Chondrocyte (in vitro differentiated cells): ENCODE results near the gene NCLN. TPM values are rescaled to one million over a fixed set of nuclear protein-coding genes. Genes with fewer than 3 reads are reported as not detected.

Experiments used
- DNase-seq: peaks from one replicate; pipeline ENCODE4 v3.0.0; 2021; ENCODE audit warnings: mixed read lengths, low spot score
- H3K27ac Mint-ChIP-seq: one replicate; pipeline ENCODE4 v1.8.0; 2021; ENCODE audit warnings: mild to moderate bottlenecking, moderate library complexity, mixed read lengths; ENCODE audit not compliant: unreplicated experiment
- H3K27me3 Mint-ChIP-seq: 2 replicates; pipeline ENCODE4 v1.8.0; 2021; ENCODE audit warnings: low read depth, mixed read lengths
- H3K36me3 Mint-ChIP-seq: 2 replicates; pipeline ENCODE4 v1.8.0; 2021; ENCODE audit warnings: low read depth, mixed read lengths
- H3K4me1 Mint-ChIP-seq: 2 replicates; pipeline ENCODE4 v1.8.0; 2021; ENCODE audit warnings: low read depth, mild to moderate bottlenecking, mixed read lengths
- H3K4me3 Mint-ChIP-seq: one replicate; pipeline ENCODE4 v1.8.0; 2021; ENCODE audit warnings: mild to moderate bottlenecking, moderate library complexity, mixed read lengths; ENCODE audit not compliant: unreplicated experiment
- H3K9me3 Mint-ChIP-seq: 2 replicates; pipeline ENCODE4 v1.8.0; 2021; ENCODE audit warnings: low read depth, mixed read lengths
- total RNA-seq: library from RNA; stranded (reverse); gene quantifications from 3 replicates; pipeline ENCODE4 v1.2.1, GENCODE V29; 2021
- TF ChIP-seq, protein P1 (sequence below): fragments of 200-600 bp; sonication (generic); IDR thresholded peaks from 2 replicates; pipeline ENCODE4 v1.5.0; 2021; ENCODE audit warnings: antibody characterized with exemption, mild to moderate bottlenecking, moderate library complexity

Gene NCLN
- total RNA-seq, 1 donor from 2014 or later: 80.7 TPM

GRCh38 chr19:3229346-3229743 is 43.6 kb downstream of the NCLN start:
- Mint-ChIP-seq H3K4me3 (no peak overlapping the region), H3K27ac (no peak overlapping the region), H3K36me3 (no peaks in the 10 kb centered on the region), H3K9me3 (no peaks in the 10 kb centered on the region), H3K4me1 (no peaks in the 10 kb centered on the region), H3K27me3 (peaks cover 36% of the 10 kb centered on the region)
- no peak for DNase-seq
- TF ChIP-seq, protein P1, sequence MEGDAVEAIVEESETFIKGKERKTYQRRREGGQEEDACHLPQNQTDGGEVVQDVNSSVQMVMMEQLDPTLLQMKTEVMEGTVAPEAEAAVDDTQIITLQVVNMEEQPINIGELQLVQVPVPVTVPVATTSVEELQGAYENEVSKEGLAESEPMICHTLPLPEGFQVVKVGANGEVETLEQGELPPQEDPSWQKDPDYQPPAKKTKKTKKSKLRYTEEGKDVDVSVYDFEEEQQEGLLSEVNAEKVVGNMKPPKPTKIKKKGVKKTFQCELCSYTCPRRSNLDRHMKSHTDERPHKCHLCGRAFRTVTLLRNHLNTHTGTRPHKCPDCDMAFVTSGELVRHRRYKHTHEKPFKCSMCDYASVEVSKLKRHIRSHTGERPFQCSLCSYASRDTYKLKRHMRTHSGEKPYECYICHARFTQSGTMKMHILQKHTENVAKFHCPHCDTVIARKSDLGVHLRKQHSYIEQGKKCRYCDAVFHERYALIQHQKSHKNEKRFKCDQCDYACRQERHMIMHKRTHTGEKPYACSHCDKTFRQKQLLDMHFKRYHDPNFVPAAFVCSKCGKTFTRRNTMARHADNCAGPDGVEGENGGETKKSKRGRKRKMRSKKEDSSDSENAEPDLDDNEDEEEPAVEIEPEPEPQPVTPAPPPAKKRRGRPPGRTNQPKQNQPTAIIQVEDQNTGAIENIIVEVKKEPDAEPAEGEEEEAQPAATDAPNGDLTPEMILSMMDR: no peak

DNA sequence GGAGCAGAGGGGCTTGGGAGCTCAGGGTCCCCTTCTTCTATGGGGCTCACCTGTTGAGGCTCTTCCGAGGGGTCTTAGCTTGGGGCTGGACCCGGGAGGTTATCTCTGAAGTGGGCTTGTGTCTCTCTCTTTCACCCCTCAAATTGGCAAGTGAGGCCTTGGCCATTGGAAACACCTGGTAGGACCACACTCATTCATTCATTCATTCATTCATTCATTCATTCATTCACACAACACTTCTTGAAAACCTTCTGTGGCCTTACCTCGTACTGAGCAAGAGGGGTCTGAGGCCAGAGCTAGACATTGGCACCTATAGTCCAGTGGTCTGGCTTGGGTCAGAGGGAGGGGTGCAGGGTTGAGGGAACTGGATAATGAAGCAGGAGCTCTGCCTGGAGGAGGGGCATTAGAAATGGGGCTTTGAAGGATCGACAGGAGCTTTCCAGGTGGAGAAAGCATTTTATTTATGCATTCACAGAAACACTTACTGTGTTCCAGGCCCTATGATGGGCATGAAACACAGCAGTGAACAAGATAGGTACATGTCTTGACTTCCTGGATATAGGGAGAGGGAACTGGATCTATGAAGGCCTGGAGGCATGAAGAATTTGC is 44.3 kb downstream of the NCLN start:
- Mint-ChIP-seq H3K27me3 (peaks cover 41% of the 10 kb centered on the region), H3K36me3 (no peaks in the 10 kb centered on the region), H3K4me3 (no peak overlapping the region), H3K9me3 (no peaks in the 10 kb centered on the region), H3K27ac (no peak overlapping the region), H3K4me1 (no peaks in the 10 kb centered on the region)
- TF ChIP-seq, protein P1: no peak
- DNase-seq: no peak

DNA sequence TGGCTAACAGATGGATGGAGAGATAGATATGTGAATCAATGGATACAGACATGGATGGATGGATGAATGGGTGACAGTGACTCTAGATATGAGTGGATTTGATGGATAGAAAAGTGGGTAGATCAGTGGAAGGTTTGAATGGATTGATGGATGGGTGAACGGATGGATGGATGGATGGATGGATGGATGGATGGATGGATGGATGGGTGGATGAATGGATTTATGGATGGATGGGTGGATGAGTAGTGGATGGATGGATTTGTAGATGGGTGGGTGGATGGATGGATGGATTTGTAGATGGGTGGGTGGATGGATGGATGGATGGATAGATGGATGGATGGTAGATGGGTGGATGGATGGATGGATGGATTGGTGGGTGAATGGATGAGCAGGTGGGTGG is 45.6 kb downstream of the NCLN start:
- TF ChIP-seq, protein P1: no peak
- DNase-seq: no peak
- Mint-ChIP-seq H3K27ac (no peak overlapping the region), H3K4me1 (no peaks in the 10 kb centered on the region), H3K4me3 (no peak overlapping the region), H3K9me3 (no peaks in the 10 kb centered on the region), H3K27me3 (peaks cover 45% of the 10 kb centered on the region), H3K36me3 (no peaks in the 10 kb centered on the region)

GRCh38 chr19:3233116-3233515 is 47.4 kb downstream of the NCLN start:
- no peaks in the 10 kb centered on the region for H3K9me3 Mint-ChIP-seq
- no peaks in the 10 kb centered on the region for H3K36me3 Mint-ChIP-seq
- H3K27me3 Mint-ChIP-seq: peaks cover 31% of the 10 kb centered on the region
- H3K27ac Mint-ChIP-seq: no peak overlapping the region
- TF ChIP-seq, protein P1: no peak
- no peaks in the 10 kb centered on the region for H3K4me1 Mint-ChIP-seq
- H3K4me3 Mint-ChIP-seq: no peak overlapping the region
- DNase-seq: no peak

- H3K4me3 Mint-ChIP-seq: no peak overlapping the region
- no peak for DNase-seq
- peaks cover 30% of the 10 kb centered on the region for H3K27me3 Mint-ChIP-seq
- no peaks in the 10 kb centered on the region for H3K36me3 Mint-ChIP-seq
- TF ChIP-seq, protein P1: no peak
- no peaks in the 10 kb centered on the region for H3K9me3 Mint-ChIP-seq
- H3K4me1 Mint-ChIP-seq: no peaks in the 10 kb centered on the region
- no peak overlapping the region for H3K27ac Mint-ChIP-seq
Measured at GRCh38 chr19:3233831-3234230, 48.1 kb downstream of the NCLN start.
